Right lobe of liver (tissue), 6 donors: ENCODE measurements around the gene TFF2. TPM values are rescaled to one million over a fixed set of nuclear protein-coding genes. Genes with fewer than 3 reads are reported as not detected.

ENCODE experiments used
- ATAC-seq, 4 donors: fragments of 200-7000 bp; cut with Tn5 transposase; one replicate each; pipeline ENCODE4 v1.9.1; 2020; ENCODE audit warnings: mild to moderate bottlenecking in 4 of 4, moderate library complexity in 4 of 4
- DNase-seq, 3 donors: peaks; one replicate each; pipeline ENCODE4 v3.0.0-alpha.2; 2020
- H3K27ac ChIP-seq, 3 donors: fragments of 200-600 bp; one replicate each; pipeline ENCODE4 v1.8.0; 2022
- H3K27me3 ChIP-seq, 2 donors: fragments of 200-600 bp; one replicate each; pipeline ENCODE4 v1.8.0; 2022
- H3K36me3 ChIP-seq, 4 donors: fragments of 200-600 bp; sonication (generic) in 1 of 4; one replicate each; pipeline versions ENCODE4 v1.5.1 to v1.8.0; 2017 to 2022; ENCODE audit warnings: control low read depth in 1 of 4
- H3K4me1 ChIP-seq, 4 donors: fragments of 200-600 bp; sonication (generic) in 1 of 4; one replicate each; pipeline versions ENCODE4 v1.5.1 to v1.8.0; 2017 to 2022; ENCODE audit warnings: control low read depth in 1 of 4
- H3K4me3 ChIP-seq, 3 donors: fragments of 200-600 bp; one replicate each; pipeline ENCODE4 v1.8.0; 2022
- H3K9me3 ChIP-seq, 4 donors: fragments of 200-600 bp; sonication (generic) in 1 of 4; one replicate each; pipeline versions ENCODE4 v1.5.1 to v1.8.0; 2017 to 2022; ENCODE audit warnings: control low read depth in 1 of 4
- CTCF ChIP-seq, 4 donors: fragments of 200-600 bp in 3 of 4; fragments of 450-650 bp in 1 of 4; IDR thresholded peaks; one replicate each; pipeline versions ENCODE4 v1.5.1 to v1.8.0; 2016 to 2022; ENCODE audit warnings: antibody characterized with exemption in 4 of 4, mild to moderate bottlenecking in 2 of 4
- POLR2A ChIP-seq: fragments of 450-650 bp; IDR thresholded peaks from one replicate; pipeline ENCODE4 v1.6.1; 2017; ENCODE audit warnings: antibody characterized with exemption, mild to moderate bottlenecking
- WGBS: methylation state at CpG from one replicate; pipeline ENCODE4 v1.1.6; 2018; ENCODE audit warnings: low coverage, low lambda C conversion rate; ENCODE audit not compliant: insufficient coverage; ENCODE audit errors: missing lambda C conversion rate; 5-methylcytosine and 5-hydroxymethylcytosine counted together
- intact Hi-C, 2 donors: fragments of 100-400 bp; cut with DNase I; formaldehyde crosslinking; loops; one replicate each; pipeline versions ENCODE4 v1.11.2 to v1.14.1; 2022
- total RNA-seq, 6 experiments: library from RNA; depleted of rRNA in 2 of 6; stranded (reverse); fragments of >200 nt in 2 of 6; fragmentation: NEBNext Ultra II Directional in 3 of 6; extraction: Animal tissue kit (Norgen Biotek cat#: 25700) in 3 of 6; gene quantifications; one replicate each; pipeline versions ENCODE4 v1.1.0 to v1.2.4, GENCODE V29; 2016 to 2023
- donor health status: DM: no; HTN: yes; CAD: no.
- donor health status: DM: no; HTN: no; CAD: no.
- donor health status: DM: no; HTN: no; CAD: no.
- donor health status: DM: no; HTN: yes; CAD: no.
- donor health status: DM: no; HTN: yes; CAD: no.

Gene TFF2
- total RNA-seq, 6 experiments from 2014 or later, result 0.29 to 0.61 (median 0.49) TPM; not detected in 2

DNA sequence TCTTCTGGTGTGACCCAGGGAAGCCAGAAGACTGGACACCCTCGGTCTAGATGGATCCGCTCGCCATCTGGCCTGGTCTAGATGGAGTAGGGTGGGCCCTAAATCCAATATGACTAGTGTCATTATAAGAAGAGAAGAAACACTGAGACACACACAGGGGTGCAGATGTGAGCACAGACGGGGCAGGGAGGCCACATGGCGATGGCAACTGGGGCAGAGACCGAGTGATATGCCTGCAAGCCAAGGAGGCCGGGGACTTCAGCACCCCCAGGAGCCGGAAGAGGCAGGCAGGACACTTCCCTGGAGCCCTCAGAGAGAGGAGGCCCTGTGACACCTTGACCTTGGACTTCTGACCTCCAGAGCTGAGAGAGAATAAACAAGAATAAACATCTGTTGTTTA, 30.0 kb downstream of the TFF2 start:
- no peak for ATAC-seq
- H3K4me1 ChIP-seq, result no peaks in the 10 kb centered on the region
- H3K27me3 ChIP-seq, result no peaks in the 10 kb centered on the region
- H3K27ac ChIP-seq, result no peak overlapping the region
- no peaks in the 10 kb centered on the region for H3K9me3 ChIP-seq
- DNase-seq, result no peak
- H3K36me3 ChIP-seq, result no peaks in the 10 kb centered on the region
- intact Hi-C loops, result no loop called here
- no peak overlapping the region for H3K4me3 ChIP-seq
- TF ChIP-seq POLR2A, result no peak
- TF ChIP-seq CTCF (IDR thresholded peaks at IDR 0.05), result no peak
- WGBS, result 81% methylated on average over 4 of the region's 8 CpGs

DNA sequence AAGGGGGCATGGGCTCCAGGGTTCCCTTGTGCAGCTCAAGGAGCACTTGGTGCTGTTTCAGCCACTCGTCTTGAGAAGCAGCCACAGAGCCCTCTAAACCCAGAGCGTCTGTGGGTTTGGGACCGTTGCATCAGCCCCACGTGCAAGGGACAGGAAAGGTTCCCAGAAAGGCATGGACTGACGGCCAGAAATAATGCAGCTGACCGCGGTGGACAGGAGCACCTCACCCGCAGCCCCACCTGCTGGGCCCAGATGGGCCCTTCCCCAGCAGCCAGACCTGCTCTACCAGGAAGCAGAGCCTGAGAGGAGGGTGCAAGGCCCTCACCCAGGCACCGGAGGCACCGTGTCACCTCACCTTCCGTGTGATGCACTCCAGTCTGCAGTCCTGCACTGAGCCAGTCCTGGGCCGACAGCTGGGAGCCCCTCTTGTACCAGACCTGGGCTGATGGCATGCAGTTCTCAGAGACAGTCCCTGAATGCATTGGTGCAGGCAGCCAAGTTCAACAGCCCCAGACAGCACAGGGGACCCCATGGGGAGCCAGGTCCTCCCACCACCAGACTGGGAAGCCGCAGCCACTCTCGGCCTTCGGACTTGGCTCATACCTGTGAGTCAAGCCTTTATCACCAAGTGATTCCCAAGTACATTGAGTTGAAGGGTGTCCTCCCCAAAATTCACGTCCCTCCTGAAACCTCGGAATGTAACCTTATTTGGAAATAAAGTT, 30.8 kb downstream of the TFF2 start:
- Histone ChIP-seq H3K27me3 (no peaks in the 10 kb centered on the region), H3K27ac (no peak overlapping the region), H3K4me1 (no peaks in the 10 kb centered on the region), H3K36me3 (no peaks in the 10 kb centered on the region), H3K9me3 (no peaks in the 10 kb centered on the region), H3K4me3 (no peak overlapping the region)
- intact Hi-C loops, result no loop called here
- 100% methylated on average over 1 of the region's 17 CpGs for WGBS
- no peak for DNase-seq
- TF ChIP-seq POLR2A (no peak), CTCF (IDR thresholded peaks at IDR 0.05) (no peak)
- ATAC-seq, result peak in 3 of 4 donors; percentile 4 to 26 (median 17)

- Histone ChIP-seq H3K36me3 (no peaks in the 10 kb centered on the region), H3K4me3 (no peak overlapping the region), H3K9me3 (no peaks in the 10 kb centered on the region), H3K4me1 (no peaks in the 10 kb centered on the region), H3K27ac (no peak overlapping the region), H3K27me3 (no peaks in the 10 kb centered on the region)
- ATAC-seq (peak; percentile 44 to 55 (median 52)), DNase-seq (no peak)
- intact Hi-C loops, result no loop called here
- TF ChIP-seq POLR2A (no peak), CTCF (IDR thresholded peaks at IDR 0.05) (no peak)
- WGBS, result 31% methylated on average over 7 of the region's 10 CpGs
Observed at GRCh38 chr21:42319376-42319775, 31.4 kb downstream of the TFF2 start.

- TF ChIP-seq CTCF (IDR thresholded peaks at IDR 0.05) (no peak), POLR2A (no peak)
- H3K36me3 ChIP-seq, result no peaks in the 10 kb centered on the region
- no peaks in the 10 kb centered on the region for H3K27me3 ChIP-seq
- no peak for DNase-seq
- H3K9me3 ChIP-seq, result no peaks in the 10 kb centered on the region
- H3K4me3 ChIP-seq, result no peak overlapping the region
- ATAC-seq, result no peak
- H3K4me1 ChIP-seq, result no peaks in the 10 kb centered on the region
- H3K27ac ChIP-seq, result no peak overlapping the region
- WGBS, result 94% methylated on average over 8 of the region's 20 CpGs
- intact Hi-C loops, result no loop called here
Observed at GRCh38 chr21:42317826-42318746, 32.7 kb downstream of the TFF2 start.
